Endothelial cell of umbilical vein (primary cell): ENCODE measurements around the gene CDKN1C. TPM values are rescaled to one million over a fixed set of nuclear protein-coding genes. Genes with fewer than 3 reads are reported as not detected.

Experiments used
- BruUV-seq: library from RNA; stranded (reverse); fragments of 400-500 nt; replicated peaks from 2 replicates; lab custom pipeline; 2021; lab: Mats Ljungman, UMichigan
- CTCF ChIA-PET: fragments of 300-600, 350-600 bp; sonication (Branson Sonifier 250); formaldehyde crosslinking; loops from one replicate; lab custom pipeline; 2021; ENCODE audit warnings: antibody characterized with exemption, inconsistent platforms; lab: Charles Lee
- POLR2A ChIA-PET: fragments of 300-600, 350-600 bp; sonication (Branson Sonifier 250); formaldehyde crosslinking; loops from one replicate; lab custom pipeline; 2021; ENCODE audit warnings: antibody characterized with exemption, inconsistent platforms; lab: Charles Lee
- DNase-seq: peaks from one replicate; pipeline ENCODE4 v3.0.0-alpha.2; 2011; ENCODE audit warnings: low read depth, low spot score
- FAIRE-seq: peaks from 2 replicates; lab custom pipeline; 2011; peaks lifted over from hg19 to GRCh38; lab: Jason Lieb, UNC
- H2AFZ ChIP-seq: 2 replicates; pipeline ENCODE4 v1.6.0; 2012; ENCODE audit warnings: low read depth, low read length, control low read depth, inconsistent platforms
- H3K27ac ChIP-seq: 2 replicates; pipeline ENCODE4 v1.5.1; 2011; ENCODE audit warnings: low read depth, mild to moderate bottlenecking, control low read depth, low read length, moderate library complexity; ENCODE audit not compliant: insufficient read depth
- H3K27me3 ChIP-seq, 2 experiments: 2 replicates each; pipeline versions ENCODE4 v1.6.0 to v1.6.1; 2011; ENCODE audit warnings: low read length in 2 of 2, mixed read lengths in 1 of 2; ENCODE audit not compliant: control insufficient read depth in 2 of 2, insufficient read depth in 2 of 2
- H3K36me3 ChIP-seq, 2 experiments: 2 replicates in 1 of 2; 3 replicates in 1 of 2; pipeline ENCODE4 v1.5.1; 2011; ENCODE audit warnings: low read length in 2 of 2, mild to moderate bottlenecking in 1 of 2, moderate library complexity in 1 of 2; ENCODE audit not compliant: control insufficient read depth in 2 of 2, insufficient read depth in 2 of 2; ENCODE audit errors: extremely low read depth in 1 of 2
- H3K4me1 ChIP-seq: 3 replicates; pipeline ENCODE4 v1.5.1; 2011; ENCODE audit warnings: mild to moderate bottlenecking, low read length; ENCODE audit not compliant: control insufficient read depth, insufficient read depth; ENCODE audit errors: extremely low read depth
- H3K4me2 ChIP-seq: 2 replicates; pipeline ENCODE4 v1.6.1; 2011; ENCODE audit warnings: low read length, control low read depth, mixed read lengths; ENCODE audit not compliant: insufficient read depth
- H3K4me3 ChIP-seq, 3 experiments: fragments of 200-600 bp in 1 of 3; sonication (generic), shearing (Covaris generic) in 1 of 3; replicated peaks in 1 of 3; 2 replicates each; pipeline ENCODE4 v1.5.1; 2011 to 2016; ENCODE audit warnings: control low read depth in 3 of 3, low read length in 3 of 3, mild to moderate bottlenecking in 2 of 3, inconsistent platforms in 1 of 3, low read depth in 1 of 3, moderate library complexity in 1 of 3; ENCODE audit not compliant: insufficient read depth in 1 of 3
- H3K79me2 ChIP-seq: 2 replicates; pipeline ENCODE4 v1.6.0; 2012; ENCODE audit warnings: low read length, inconsistent platforms; ENCODE audit not compliant: control insufficient read depth, insufficient read depth
- H3K9ac ChIP-seq: replicated peaks from 2 replicates; pipeline ENCODE3; 2011; ENCODE audit warnings: low read length, control low read depth; ENCODE audit not compliant: insufficient read depth; ENCODE audit errors: extremely low read depth
- H3K9me1 ChIP-seq: replicated peaks from 3 replicates; pipeline ENCODE4 v1.6.0; 2011; ENCODE audit warnings: mild to moderate bottlenecking, low read length; ENCODE audit not compliant: control insufficient read depth, insufficient read depth; ENCODE audit errors: extremely low read depth
- H3K9me3 ChIP-seq: replicated peaks from 2 replicates; pipeline ENCODE4 v1.5.1; 2012; ENCODE audit warnings: low read length, inconsistent platforms; ENCODE audit not compliant: control insufficient read depth, insufficient read depth
- H4K20me1 ChIP-seq: replicated peaks from 2 replicates; pipeline ENCODE3; 2011; ENCODE audit warnings: mild to moderate bottlenecking, low read length; ENCODE audit not compliant: control insufficient read depth, insufficient read depth; ENCODE audit errors: extremely low read depth
- EZH2 ChIP-seq: IDR thresholded peaks from 2 replicates; pipeline ENCODE4 v1.6.1; 2012; ENCODE audit warnings: borderline replicate concordance, low read depth, mild to moderate bottlenecking, moderate library complexity, low read length, inconsistent platforms; ENCODE audit not compliant: severe bottlenecking
- FOS ChIP-seq: IDR thresholded peaks from 2 replicates; pipeline ENCODE4 v1.6.1; 2011; ENCODE audit warnings: mild to moderate bottlenecking, low read length, moderate library complexity, borderline replicate concordance; ENCODE audit not compliant: insufficient read depth
- GATA2 ChIP-seq: IDR thresholded peaks from 2 replicates; pipeline ENCODE4 v1.7.0; 2011; ENCODE audit warnings: low read depth, mild to moderate bottlenecking, moderate library complexity, mixed read lengths, low read length; ENCODE audit not compliant: insufficient read length, insufficient read depth
- JUN ChIP-seq: IDR thresholded peaks from 2 replicates; pipeline ENCODE4 v1.6.1; 2011; ENCODE audit warnings: borderline replicate concordance, low read depth; ENCODE audit not compliant: insufficient read length, insufficient read depth
- MYC ChIP-seq: IDR thresholded peaks from one replicate; pipeline ENCODE4 v1.6.1; 2011; ENCODE audit warnings: mild to moderate bottlenecking, low read depth, low read length
- POLR2A ChIP-seq: IDR thresholded peaks from 2 replicates; pipeline ENCODE4 v1.6.1; 2012; ENCODE audit warnings: low read depth, mild to moderate bottlenecking, control low read depth, low read length
- POLR2AphosphoS5 ChIP-seq: IDR thresholded peaks from 2 replicates; pipeline ENCODE4 v1.6.1; 2012; ENCODE audit warnings: low read depth, mild to moderate bottlenecking, control low read depth, low read length, moderate library complexity; ENCODE audit not compliant: insufficient read depth
- dilution Hi-C: fragments of 300-500 bp; cut with MboI; formaldehyde crosslinking; loops from one replicate; pipeline ENCODE4 v1.15.0; 2019; ENCODE audit warnings: low sequenced_read_pairs; ENCODE audit not compliant: extremely low pct_ligation_motif_present
- intact Hi-C: fragments of 100-400 bp; cut with micrococcal nuclease; formaldehyde crosslinking; loops from one replicate; pipeline ENCODE4 v1.10.0; 2022
- polyA plus RNA-seq, 4 experiments: library from polyadenylated mRNA; depleted of rRNA in 3 of 4; stranded (reverse) in 3 of 4; unstranded in 1 of 4; fragments of >200 nt; gene quantifications; 2 replicates each; pipeline versions ENCODE4 v1.2.1 to v1.2.3, GENCODE V29; 2011 to 2012; ENCODE audit warnings: missing spikeins in 1 of 4
- total RNA-seq: library from RNA; stranded (reverse); gene quantifications from 2 replicates; pipeline ENCODE4 v1.2.3, GENCODE V29; 2021
- TF ChIP-seq, protein P1 (sequence below): IDR thresholded peaks from 2 replicates; pipeline ENCODE4 v1.6.1; 2011; ENCODE audit not compliant: insufficient read depth, insufficient read length
- TF ChIP-seq, protein P2 (sequence below), 2 donors: IDR thresholded peaks; 1 replicate in 1 of 2; 2 replicates in 1 of 2; pipeline ENCODE4 v1.5.1; 2011; ENCODE audit warnings: low read length in 2 of 2, mild to moderate bottlenecking in 2 of 2, moderate library complexity in 2 of 2, control low read depth in 1 of 2, inconsistent platforms in 1 of 2, low read depth in 1 of 2; ENCODE audit not compliant: insufficient read depth in 1 of 2; ENCODE audit errors: extremely low read depth in 1 of 2

Gene CDKN1C
- total and polyA plus RNA-seq, 2 donors (not counting 3 experiments of a cell fraction or from before 2014, with no cell fraction given), result 4.1 to 9.0 TPM

DNA sequence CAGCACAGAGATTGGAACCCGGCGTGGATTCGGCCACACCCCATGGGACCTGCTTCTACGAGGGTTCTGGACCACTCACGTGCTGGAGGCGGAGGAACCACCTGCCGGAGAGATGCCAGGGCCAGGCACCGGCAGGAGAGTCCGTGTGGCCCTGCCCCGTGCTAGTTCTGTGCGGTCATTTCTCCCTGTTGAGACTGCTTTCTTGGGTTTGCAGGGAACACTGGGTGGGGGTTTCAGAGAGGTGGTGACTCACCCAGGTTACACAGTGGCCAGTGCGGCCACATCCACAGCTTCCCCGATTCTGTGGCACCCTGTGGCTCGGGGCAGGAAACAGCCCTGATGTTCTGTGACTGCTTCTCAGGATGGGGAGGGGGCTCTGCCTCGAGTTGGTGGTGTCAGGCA lies 47.3 kb upstream of the CDKN1C start:
- Histone ChIP-seq H3K4me1 (peaks cover 23% of the 10 kb centered on the region), H4K20me1 (no peaks in the 10 kb centered on the region), H3K9me3 (peaks cover 2% of the 10 kb centered on the region), H3K4me2 (no peak overlapping the region), H3K9me1 (no peaks in the 10 kb centered on the region), H3K36me3 (no peaks in the 10 kb centered on the region), H3K27me3 (no peaks in the 10 kb centered on the region), H3K79me2 (peaks cover 11% of the 10 kb centered on the region), H3K4me3 (no peak overlapping the region), H2AFZ (no peak overlapping the region), H3K9ac (no peak overlapping the region), H3K27ac (peak overlapping the region; percentile 50)
- no TSS peak for BruUV-seq
- CTCF ChIA-PET, result interaction anchor here (0.7 to 2.0 kb wide), 4 partner anchors 13 to 476 kb away, joined by 3 to 7 read pairs (median 4); no protein-coding TSS in a partner anchor
- POLR2A ChIA-PET, result interaction anchor here (1.0 to 1.7 kb wide), 2 partner anchors 9 to 12 kb away, joined by 3 to 4 read pairs; no protein-coding TSS in a partner anchor
- FAIRE-seq (no peak), DNase-seq (peak; percentile 27)
- dilution Hi-C loops (no loop called here), intact Hi-C loops (loop anchor here (1.0 to 10.0 kb wide), 5 partner anchors 12 to 712 kb away; partner anchors contain the start of genes ART1, ART5, MRGPRG and OSBPL5)
- TF ChIP-seq POLR2A (no peak), MYC (no peak), EZH2 (no peak), FOS (no peak), POLR2AphosphoS5 (no peak), JUN (no peak), GATA2 (no peak)
- TF ChIP-seq, protein P1, sequence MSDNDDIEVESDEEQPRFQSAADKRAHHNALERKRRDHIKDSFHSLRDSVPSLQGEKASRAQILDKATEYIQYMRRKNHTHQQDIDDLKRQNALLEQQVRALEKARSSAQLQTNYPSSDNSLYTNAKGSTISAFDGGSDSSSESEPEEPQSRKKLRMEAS, result no peak
- TF ChIP-seq, protein P2, sequence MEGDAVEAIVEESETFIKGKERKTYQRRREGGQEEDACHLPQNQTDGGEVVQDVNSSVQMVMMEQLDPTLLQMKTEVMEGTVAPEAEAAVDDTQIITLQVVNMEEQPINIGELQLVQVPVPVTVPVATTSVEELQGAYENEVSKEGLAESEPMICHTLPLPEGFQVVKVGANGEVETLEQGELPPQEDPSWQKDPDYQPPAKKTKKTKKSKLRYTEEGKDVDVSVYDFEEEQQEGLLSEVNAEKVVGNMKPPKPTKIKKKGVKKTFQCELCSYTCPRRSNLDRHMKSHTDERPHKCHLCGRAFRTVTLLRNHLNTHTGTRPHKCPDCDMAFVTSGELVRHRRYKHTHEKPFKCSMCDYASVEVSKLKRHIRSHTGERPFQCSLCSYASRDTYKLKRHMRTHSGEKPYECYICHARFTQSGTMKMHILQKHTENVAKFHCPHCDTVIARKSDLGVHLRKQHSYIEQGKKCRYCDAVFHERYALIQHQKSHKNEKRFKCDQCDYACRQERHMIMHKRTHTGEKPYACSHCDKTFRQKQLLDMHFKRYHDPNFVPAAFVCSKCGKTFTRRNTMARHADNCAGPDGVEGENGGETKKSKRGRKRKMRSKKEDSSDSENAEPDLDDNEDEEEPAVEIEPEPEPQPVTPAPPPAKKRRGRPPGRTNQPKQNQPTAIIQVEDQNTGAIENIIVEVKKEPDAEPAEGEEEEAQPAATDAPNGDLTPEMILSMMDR (IDR thresholded peaks at IDR 0.05; ENCODE audit: extremely low read depth in 1 of 2, insufficient read depth in 1 of 2, low read depth in 1 of 2, low read length in 2 of 2), result no peak
